Stimulated activated CD4-positive, alpha-beta T cell treated with anti-CD3 and anti-CD28 coated beads, Interleukin-15, amount 100 ng/mL, for 48 hours (primary cell): ENCODE results near the gene ADAMTS9.

Experiments used
- DNase-seq, 2 donors: peaks; one replicate each; pipeline ENCODE4 v3.0.0-alpha.2; 2020; ENCODE audit warnings: low read depth in 2 of 2

Gene ADAMTS9

GRCh38 chr3:64655160-64655559 is 32.6 kb downstream of the ADAMTS9 start:
- no peak for DNase-seq

GRCh38 chr3:64654013-64654412 is 33.8 kb downstream of the ADAMTS9 start:
- DNase-seq, result no peak

- DNase-seq, result no peak
These were observed 34.7 kb downstream of the ADAMTS9 start for GRCh38 chr3:64653101-64653500.

GRCh38 chr3:64651741-64652241 is 36.0 kb downstream of the ADAMTS9 start:
- DNase-seq, result no peak

GRCh38 chr3:64651303-64651702 is 36.5 kb downstream of the ADAMTS9 start:
- no peak for DNase-seq

GRCh38 chr3:64650715-64651114 is 37.1 kb downstream of the ADAMTS9 start:
- no peak for DNase-seq

GRCh38 chr3:64650096-64650622 is 37.6 kb downstream of the ADAMTS9 start:
- no peak for DNase-seq

GRCh38 chr3:64648927-64649906 is 38.6 kb downstream of the ADAMTS9 start:
- no peak for DNase-seq

- DNase-seq, result no peak
These were observed 40.0 kb downstream of the ADAMTS9 start for GRCh38 chr3:64647825-64648224.

GRCh38 chr3:64645243-64645642 is 42.6 kb downstream of the ADAMTS9 start:
- no peak for DNase-seq

- DNase-seq, result no peak
These were observed 43.3 kb downstream of the ADAMTS9 start for GRCh38 chr3:64644483-64644882.

GRCh38 chr3:64642327-64643151 is 45.3 kb downstream of the ADAMTS9 start:
- DNase-seq, result no peak

GRCh38 chr3:64638981-64639481 is 48.8 kb downstream of the ADAMTS9 start:
- no peak for DNase-seq

- DNase-seq, result no peak
These were observed 49.3 kb downstream of the ADAMTS9 start for GRCh38 chr3:64638511-64638910.

- no peak for DNase-seq
These were observed 53.4 kb downstream of the ADAMTS9 start for GRCh38 chr3:64634417-64634816.

- DNase-seq, result no peak
These were observed 55.8 kb downstream of the ADAMTS9 start for GRCh38 chr3:64631951-64632350.

- no peak for DNase-seq
These were observed 60.1 kb downstream of the ADAMTS9 start for GRCh38 chr3:64627471-64628321.

GRCh38 chr3:64627042-64627441 is 60.8 kb downstream of the ADAMTS9 start:
- DNase-seq, result no peak

- DNase-seq, result no peak
These were observed 62.4 kb downstream of the ADAMTS9 start for GRCh38 chr3:64625381-64625780.

GRCh38 chr3:64623125-64623524 is 64.7 kb downstream of the ADAMTS9 start:
- DNase-seq, result no peak
